OCI-M2 (cell line): ENCODE results near the gene OR2V1.

Experiments
- DNase-seq: peaks from one replicate; lab custom pipeline; 2025; ENCODE audit not compliant: unreplicated experiment; lab: John Stamatoyannopoulos, UW

OR2V1 gene

DNA sequence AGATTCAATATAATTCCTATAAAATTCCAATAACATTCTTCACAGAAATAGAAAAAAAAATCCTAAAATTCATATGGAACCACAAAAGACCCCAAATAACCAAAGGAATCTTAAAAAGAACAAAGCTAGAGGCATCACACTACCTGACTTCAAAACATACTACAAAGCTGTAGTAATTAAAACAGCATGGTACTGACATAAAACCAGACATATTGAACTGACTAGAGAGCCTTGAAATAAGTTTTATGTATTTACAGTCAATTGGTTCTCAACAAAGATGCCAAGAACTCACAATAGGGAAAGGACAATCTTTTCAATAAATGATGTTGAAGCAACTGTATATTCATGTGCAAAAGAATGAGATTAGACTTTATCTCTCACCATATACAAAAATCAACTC lies 54.0 kb downstream of the OR2V1 start:
- DNase-seq: no peak
